LNCaP clone FGC (cell line): Measurements from ENCODE around the gene PHF23.

Experiments
- DNase-seq: peaks from one replicate; pipeline ENCODE4 v3.0.0-alpha.2; 2011; ENCODE audit warnings: low read depth
- H3K4me3 ChIP-seq: 2 replicates; pipeline ENCODE4 v1.5.1; 2011; ENCODE audit warnings: mild to moderate bottlenecking, low read depth, low read length, control low read depth
- TF ChIP-seq, protein P1 (sequence below): IDR thresholded peaks from 2 replicates; pipeline ENCODE4 v1.5.1; 2012; ENCODE audit warnings: mild to moderate bottlenecking; ENCODE audit not compliant: control insufficient read depth, insufficient read depth; ENCODE audit errors: extremely low read depth

Gene PHF23

DNA sequence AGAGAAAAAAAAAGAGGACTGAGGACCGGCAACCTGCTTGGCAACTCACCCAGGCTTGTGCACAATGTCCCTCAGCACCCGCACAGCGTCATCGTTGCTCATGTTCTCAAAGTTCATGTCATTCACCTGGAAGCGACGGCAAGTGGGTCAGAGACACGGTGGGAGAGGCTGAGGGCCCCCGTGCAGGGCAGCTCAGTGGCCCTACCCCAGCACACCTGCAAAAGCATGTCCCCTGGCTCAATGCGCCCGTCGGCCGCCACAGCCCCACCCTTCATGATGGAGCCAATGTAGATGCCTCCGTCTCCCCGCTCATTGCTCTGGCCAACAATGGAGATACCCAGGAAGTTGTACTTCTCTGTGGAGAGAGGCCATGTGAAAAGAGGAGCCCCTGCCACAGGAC, 10.3 kb downstream of the PHF23 start:
- no peak for DNase-seq
- TF ChIP-seq, protein P1, sequence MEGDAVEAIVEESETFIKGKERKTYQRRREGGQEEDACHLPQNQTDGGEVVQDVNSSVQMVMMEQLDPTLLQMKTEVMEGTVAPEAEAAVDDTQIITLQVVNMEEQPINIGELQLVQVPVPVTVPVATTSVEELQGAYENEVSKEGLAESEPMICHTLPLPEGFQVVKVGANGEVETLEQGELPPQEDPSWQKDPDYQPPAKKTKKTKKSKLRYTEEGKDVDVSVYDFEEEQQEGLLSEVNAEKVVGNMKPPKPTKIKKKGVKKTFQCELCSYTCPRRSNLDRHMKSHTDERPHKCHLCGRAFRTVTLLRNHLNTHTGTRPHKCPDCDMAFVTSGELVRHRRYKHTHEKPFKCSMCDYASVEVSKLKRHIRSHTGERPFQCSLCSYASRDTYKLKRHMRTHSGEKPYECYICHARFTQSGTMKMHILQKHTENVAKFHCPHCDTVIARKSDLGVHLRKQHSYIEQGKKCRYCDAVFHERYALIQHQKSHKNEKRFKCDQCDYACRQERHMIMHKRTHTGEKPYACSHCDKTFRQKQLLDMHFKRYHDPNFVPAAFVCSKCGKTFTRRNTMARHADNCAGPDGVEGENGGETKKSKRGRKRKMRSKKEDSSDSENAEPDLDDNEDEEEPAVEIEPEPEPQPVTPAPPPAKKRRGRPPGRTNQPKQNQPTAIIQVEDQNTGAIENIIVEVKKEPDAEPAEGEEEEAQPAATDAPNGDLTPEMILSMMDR = no peak
- no peak overlapping the region for H3K4me3 ChIP-seq

DNA sequence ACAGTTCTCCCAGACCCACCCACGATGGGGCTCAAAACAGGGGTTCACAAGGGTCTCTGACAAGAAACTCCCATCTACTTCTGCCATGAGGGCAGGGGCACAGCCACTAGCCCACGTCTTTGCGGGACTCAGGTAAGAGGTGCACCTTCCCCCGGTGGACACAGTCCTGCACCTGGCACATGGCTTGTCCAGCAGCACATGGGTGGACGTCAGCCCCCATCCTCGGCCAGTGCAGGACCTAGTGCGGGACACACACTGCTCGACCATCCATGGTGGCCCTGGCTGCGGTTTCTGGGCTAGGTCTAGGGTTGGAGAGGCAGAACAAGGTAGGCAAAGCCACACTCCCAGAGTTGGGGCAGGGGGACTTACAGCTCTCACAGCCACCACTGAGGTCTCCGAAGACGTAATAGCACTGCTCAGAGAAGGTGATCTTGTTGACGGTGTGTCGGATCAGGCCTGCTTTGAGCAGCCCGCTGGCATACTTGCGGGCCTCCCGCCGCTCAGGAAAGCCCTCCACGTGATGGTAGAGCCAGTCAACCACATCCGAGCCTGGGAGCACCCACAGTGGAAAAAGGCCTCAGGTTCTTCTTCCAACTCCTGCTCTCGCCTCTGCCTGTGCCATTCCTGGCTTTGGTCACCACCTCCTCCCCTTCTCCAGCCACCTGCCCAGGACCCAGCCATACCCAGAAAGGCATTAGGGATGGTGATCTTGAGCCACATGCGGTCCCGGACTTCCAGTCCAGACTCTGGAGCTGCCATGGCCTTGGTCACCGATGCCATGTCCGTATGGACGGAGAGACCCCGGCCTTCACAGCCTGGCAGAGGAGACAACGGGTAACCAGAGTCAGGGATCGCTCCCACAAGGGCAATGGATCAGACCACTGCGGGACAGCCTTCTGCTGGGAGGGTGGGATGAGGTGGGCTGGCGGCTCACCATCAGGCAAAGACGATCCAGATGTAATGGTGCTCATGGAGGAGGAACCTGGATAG, 12.2 kb downstream of the PHF23 start:
- TF ChIP-seq, protein P1 = no peak
- no peak for DNase-seq
- no peak overlapping the region for H3K4me3 ChIP-seq

DNA sequence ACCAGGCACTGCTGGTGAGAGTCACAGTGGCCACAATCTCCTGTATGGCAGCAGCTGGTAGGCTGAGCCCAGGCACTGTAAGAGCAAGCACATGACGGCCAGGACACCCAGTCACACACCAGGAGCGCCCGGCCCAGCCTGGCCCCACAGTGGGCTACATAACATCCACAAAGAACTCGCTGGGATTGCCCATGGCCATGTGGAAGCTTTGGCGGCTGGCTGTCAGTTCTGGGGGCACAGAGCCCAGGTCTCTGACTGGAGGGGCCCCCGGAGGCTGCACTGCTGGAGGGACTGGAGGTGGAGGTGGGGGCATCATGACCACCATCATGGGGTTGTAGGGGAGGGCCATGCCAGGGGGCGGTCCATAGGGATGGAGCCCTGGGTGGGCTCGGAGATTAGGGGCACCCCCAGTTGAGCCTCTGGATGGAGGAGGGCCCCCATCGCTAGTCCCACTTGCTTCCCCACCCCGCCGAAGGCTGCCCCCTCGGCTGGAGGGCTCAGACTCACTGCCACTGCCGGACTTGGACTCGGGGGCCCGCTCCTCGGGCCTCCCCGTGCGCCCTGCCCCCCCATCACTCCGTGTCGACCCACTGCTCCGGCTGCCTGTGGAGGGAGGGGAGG, 13.4 kb downstream of the PHF23 start:
- no peak overlapping the region for H3K4me3 ChIP-seq
- TF ChIP-seq, protein P1 = no peak
- DNase-seq = no peak

DNA sequence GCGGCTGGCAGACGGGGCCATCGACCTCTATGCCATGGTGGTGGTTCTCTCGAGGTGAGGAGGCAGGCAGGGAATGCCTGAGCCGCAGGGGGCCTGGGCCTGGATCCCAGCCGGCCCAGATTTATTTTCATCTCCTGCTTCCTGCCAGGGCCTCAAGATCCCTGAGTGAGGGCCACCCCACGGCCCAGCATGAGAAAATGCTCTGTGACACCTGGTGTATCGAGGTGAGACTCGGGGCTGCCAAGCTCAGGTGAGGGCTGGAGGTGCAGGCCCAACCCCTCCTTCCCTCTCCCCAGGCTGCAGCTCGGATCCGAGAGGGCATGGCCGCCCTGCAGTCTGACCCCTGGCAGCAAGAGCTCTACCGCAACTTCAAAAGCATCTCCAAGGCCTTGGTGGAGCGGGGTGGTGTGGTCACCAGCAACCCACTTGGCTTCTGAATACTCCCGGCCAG, 14.6 kb downstream of the PHF23 start:
- H3K4me3 ChIP-seq = no peak overlapping the region
- DNase-seq = no peak
- TF ChIP-seq, protein P1 = no peak

DNA sequence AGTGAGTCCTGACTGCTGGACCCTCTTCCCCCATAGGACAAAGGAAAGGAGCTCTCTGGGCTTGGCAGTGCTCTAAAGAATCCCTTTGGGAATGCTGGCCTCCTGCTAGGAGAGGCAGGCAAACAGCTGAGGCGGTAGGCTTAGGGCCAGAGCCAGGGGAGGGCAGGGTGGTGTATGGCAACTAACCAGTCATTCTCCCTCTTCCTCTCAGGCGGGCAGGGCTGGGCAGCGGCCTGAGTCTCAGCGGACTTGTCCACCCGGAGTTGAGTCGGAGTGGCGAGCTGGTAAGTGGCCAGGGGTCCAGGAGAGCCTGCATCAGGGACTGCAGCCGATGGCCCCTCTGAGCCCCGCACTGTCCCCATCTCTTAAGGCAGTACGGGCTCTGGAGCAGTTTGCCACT, 15.1 kb downstream of the PHF23 start:
- H3K4me3 ChIP-seq = no peak overlapping the region
- TF ChIP-seq, protein P1 = no peak
- no peak for DNase-seq

DNA sequence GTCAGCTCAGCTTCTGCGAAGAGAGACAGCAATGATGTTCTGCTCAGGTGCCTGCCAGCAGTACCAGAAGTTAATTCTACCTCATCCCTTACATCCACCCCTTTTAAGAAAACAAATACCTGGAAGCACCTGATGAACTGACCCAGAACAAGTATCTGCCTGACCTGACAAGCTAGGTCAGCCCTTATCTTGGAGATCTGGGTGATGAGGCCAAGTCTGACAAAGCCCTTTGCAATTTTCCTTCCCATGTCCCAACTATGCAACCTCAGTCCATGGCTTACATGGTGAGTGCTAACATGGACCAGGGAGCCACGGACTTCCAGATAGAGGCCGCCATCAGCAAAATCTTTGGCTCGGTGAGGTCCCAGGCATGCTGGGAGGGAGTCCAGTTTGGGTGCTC, 15.9 kb downstream of the PHF23 start:
- DNase-seq = peak; percentile 89
- TF ChIP-seq, protein P1 = no peak
- no peak overlapping the region for H3K4me3 ChIP-seq

DNA sequence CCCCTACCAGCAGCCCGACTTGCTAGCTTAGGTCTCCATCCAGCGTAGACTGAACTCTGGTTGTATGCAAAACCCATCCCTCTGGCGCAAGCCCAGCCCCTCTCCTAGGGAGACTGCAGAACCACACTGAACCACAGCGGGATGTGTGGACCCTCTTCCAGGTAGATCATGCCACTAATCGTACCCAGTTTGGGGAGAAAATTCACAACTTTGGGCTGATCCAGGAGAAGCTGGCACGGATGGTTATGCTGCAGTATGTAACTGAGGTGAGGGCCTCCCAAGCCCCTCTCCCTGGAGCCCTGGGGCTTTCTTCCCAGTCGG, 16.3 kb downstream of the PHF23 start:
- no peak for DNase-seq
- TF ChIP-seq, protein P1 = no peak
- no peak overlapping the region for H3K4me3 ChIP-seq
